ENCODE results near the gene GSTM4. TPM values are rescaled to one million over a fixed set of nuclear protein-coding genes. Genes with fewer than 3 reads are reported as not detected.

Gene GSTM4
- total and polyA plus RNA-seq, 9 of the 15 experiments (the other 6 are each of a cell fraction or from before 2014, with no cell fraction given) = 18.8 to 53.4 (median 38.8) TPM

- TF ChIP-seq MCM5 (IDR thresholded peaks at IDR 0.05; ENCODE audit: low read depth) = no peak
- TF ChIP-seq SFPQ (IDR thresholded peaks at IDR 0.05; ENCODE audit: low read depth, low read length) = no peak
- TF ChIP-seq MLX (CRISPR knock-in tag; conservative IDR thresholded peaks at IDR 0.05) = no peak
- TF ChIP-seq MXI1 (IDR thresholded peaks at IDR 0.05; ENCODE audit: low read depth, low read length) = 0 out of 2 replicates have a peak, but pooled peaks have one; percentile 57
- peak; percentile 49; the same call in 1 of the 2 replicates for TF ChIP-seq JUND (IDR thresholded peaks at IDR 0.05; ENCODE audit: borderline replicate concordance, low read depth, low read length)
- TF ChIP-seq JUND (tag; IDR thresholded peaks at IDR 0.05; ENCODE audit: borderline replicate concordance, low read depth, low read length) = no peak; the same call in 2 of the 3 replicates
- TF ChIP-seq RHOXF2B (CRISPR knock-in tag; conservative IDR thresholded peaks at IDR 0.05) = no peak
- no peak for TF ChIP-seq UBTF (IDR thresholded peaks at IDR 0.05; ENCODE audit: borderline replicate concordance in 1 of 2, low read depth in 2 of 2, low read length in 2 of 2)
- no peak for TF ChIP-seq CHAMP1 (IDR thresholded peaks at IDR 0.05)
- no peak for TF ChIP-seq BRF2 (IDR thresholded peaks at IDR 0.05; ENCODE audit: borderline replicate concordance, insufficient read depth, insufficient read length)
- no peak for TF ChIP-seq E4F1 (CRISPR knock-in tag; IDR thresholded peaks at IDR 0.05; ENCODE audit: borderline replicate concordance)
- TF ChIP-seq MEF2D (tag; conservative IDR thresholded peaks at IDR 0.05; ENCODE audit: low read depth) = no peak
- no peak for TF ChIP-seq SRF (CRISPR knock-in tag; IDR thresholded peaks at IDR 0.05)
Observed at GRCh38 chr1:109620841-109621286, 35.0 kb upstream of the GSTM4 start (continued).

Data from K562 (cell line).